Subcutaneous adipose tissue (tissue), 4 donors: ENCODE results near the gene ALKBH4. TPM values are rescaled to one million over a fixed set of nuclear protein-coding genes. Genes with fewer than 3 reads are reported as not detected.

Experiments
- CTCF ChIP-seq: fragments of 450-650 bp; IDR thresholded peaks from one replicate; pipeline ENCODE4 v1.5.1; 2016; ENCODE audit warnings: low read depth, mild to moderate bottlenecking, control low read depth, antibody characterized with exemption, moderate library complexity
- total RNA-seq, 4 donors: library from RNA; depleted of rRNA; stranded (reverse); fragments of >200 nt; gene quantifications; one replicate each; pipeline ENCODE4 v1.1.0, GENCODE V29; 2016

The ALKBH4 gene
- total RNA-seq, 4 donors from 2014 or later: 11.5 to 16.0 (median 13.2) TPM

- no peak for TF ChIP-seq CTCF
Observed at GRCh38 chr7:102429141-102429899, 35.3 kb downstream of the ALKBH4 start.

- TF ChIP-seq CTCF: no peak
Observed at GRCh38 chr7:102427019-102427405, 37.7 kb downstream of the ALKBH4 start.

- TF ChIP-seq CTCF: no peak
Observed at GRCh38 chr7:102426268-102427018, 38.2 kb downstream of the ALKBH4 start.

GRCh38 chr7:102425639-102426267 lies 38.9 kb downstream of the ALKBH4 start:
- no peak for TF ChIP-seq CTCF

- no peak for TF ChIP-seq CTCF
Observed at GRCh38 chr7:102424787-102425218, 39.9 kb downstream of the ALKBH4 start.

- TF ChIP-seq CTCF: no peak
Observed at GRCh38 chr7:102424129-102424551, 40.5 kb downstream of the ALKBH4 start.

GRCh38 chr7:102421706-102422240 lies 42.9 kb downstream of the ALKBH4 start:
- no peak for TF ChIP-seq CTCF
